ENCODE measurements around the gene SRRM4. TPM values are rescaled to one million over a fixed set of nuclear protein-coding genes. Genes with fewer than 3 reads are reported as not detected.

SRRM4 gene
- total and polyA plus RNA-seq, 5 donors from 2014 or later: not detected

- Histone ChIP-seq H3K4me1 (ENCODE audit: control insufficient read depth, insufficient read depth, low read length, poor library complexity, severe bottlenecking) (no peaks in the 10 kb centered on the region), H3K4me3 (ENCODE audit: low read depth, low read length) (no peak overlapping the region), H3K36me3 (ENCODE audit: control insufficient read depth, insufficient read depth, low read length) (no peaks in the 10 kb centered on the region), H3K27ac (ENCODE audit: insufficient read depth, low read length, poor library complexity, severe bottlenecking) (no peak overlapping the region), H3K9me3 (ENCODE audit: control insufficient read depth in 2 of 2, low read length in 2 of 2) (no peaks in the 10 kb centered on the region), H3K27me3 (ENCODE audit: control insufficient read depth, insufficient read depth, low read length) (no peaks in the 10 kb centered on the region)
- Mint-ChIP-seq H3K27me3 (no peaks in the 10 kb centered on the region), H3K27ac (no peak overlapping the region), H3K4me3 (no peak overlapping the region), H3K4me1 (no peaks in the 10 kb centered on the region), H3K36me3 (no peaks in the 10 kb centered on the region), H3K9me3 (no peaks in the 10 kb centered on the region)
- DNase-seq (no peak), ATAC-seq (ENCODE audit: low read depth in 2 of 2) (no peak)
These were observed 225.2 kb downstream of the SRRM4 start for GRCh38 chr12:119206348-119207062.

GRCh38 chr12:119207063-119207560, 225.8 kb downstream of the SRRM4 start:
- no peak overlapping the region for H3K4me3 ChIP-seq (ENCODE audit: low read depth, low read length)
- H3K9me3 ChIP-seq (ENCODE audit: control insufficient read depth in 2 of 2, low read length in 2 of 2): no peaks in the 10 kb centered on the region
- Mint-ChIP-seq H3K4me3 (no peak overlapping the region), H3K9me3 (no peaks in the 10 kb centered on the region), H3K4me1 (no peaks in the 10 kb centered on the region), H3K27ac (no peak overlapping the region), H3K36me3 (no peaks in the 10 kb centered on the region), H3K27me3 (no peaks in the 10 kb centered on the region)
- no peaks in the 10 kb centered on the region for H3K27me3 ChIP-seq (ENCODE audit: control insufficient read depth, insufficient read depth, low read length)
- no peak for ATAC-seq (ENCODE audit: low read depth in 2 of 2)
- H3K4me1 ChIP-seq (ENCODE audit: control insufficient read depth, insufficient read depth, low read length, poor library complexity, severe bottlenecking): no peaks in the 10 kb centered on the region
- H3K36me3 ChIP-seq (ENCODE audit: control insufficient read depth, insufficient read depth, low read length): no peaks in the 10 kb centered on the region
- no peak overlapping the region for H3K27ac ChIP-seq (ENCODE audit: insufficient read depth, low read length, poor library complexity, severe bottlenecking)
- no peak for DNase-seq

- no peak overlapping the region for H3K4me3 Mint-ChIP-seq
These were observed 227.3 kb downstream of the SRRM4 start for GRCh38 chr12:119208626-119209061.

GRCh38 chr12:119211884-119212283, 230.5 kb downstream of the SRRM4 start:
- Histone ChIP-seq H3K27me3 (ENCODE audit: control insufficient read depth, insufficient read depth, low read length) (no peaks in the 10 kb centered on the region), H3K36me3 (ENCODE audit: control insufficient read depth, insufficient read depth, low read length) (no peaks in the 10 kb centered on the region), H3K4me1 (ENCODE audit: control insufficient read depth, insufficient read depth, low read length, poor library complexity, severe bottlenecking) (no peaks in the 10 kb centered on the region), H3K27ac (ENCODE audit: insufficient read depth, low read length, poor library complexity, severe bottlenecking) (no peak overlapping the region), H3K9me3 (ENCODE audit: control insufficient read depth in 2 of 2, low read length in 2 of 2) (no peaks in the 10 kb centered on the region), H3K4me3 (ENCODE audit: low read depth, low read length) (no peak overlapping the region)
- Mint-ChIP-seq H3K9me3 (peaks cover 0 to 4% (median 0%) of the 10 kb centered on the region in 7 donors), H3K4me3 (no peak overlapping the region), H3K36me3 (no peaks in the 10 kb centered on the region), H3K27ac (no peak overlapping the region), H3K27me3 (no peaks in the 10 kb centered on the region), H3K4me1 (no peaks in the 10 kb centered on the region)
- ATAC-seq (ENCODE audit: low read depth in 2 of 2) (no peak), DNase-seq (no peak)

More at GRCh38 chr12:119208626-119209061, 227.3 kb downstream of the SRRM4 start:
- no peaks in the 10 kb centered on the region for H3K36me3 Mint-ChIP-seq
- H3K9me3 Mint-ChIP-seq: no peaks in the 10 kb centered on the region
- Histone ChIP-seq H3K9me3 (ENCODE audit: control insufficient read depth in 2 of 2, low read length in 2 of 2) (no peaks in the 10 kb centered on the region), H3K27ac (ENCODE audit: insufficient read depth, low read length, poor library complexity, severe bottlenecking) (no peak overlapping the region), H3K27me3 (ENCODE audit: control insufficient read depth, insufficient read depth, low read length) (no peaks in the 10 kb centered on the region), H3K4me3 (ENCODE audit: low read depth, low read length) (no peak overlapping the region), H3K4me1 (ENCODE audit: control insufficient read depth, insufficient read depth, low read length, poor library complexity, severe bottlenecking) (no peaks in the 10 kb centered on the region), H3K36me3 (ENCODE audit: control insufficient read depth, insufficient read depth, low read length) (no peaks in the 10 kb centered on the region)
- no peaks in the 10 kb centered on the region for H3K27me3 Mint-ChIP-seq
- DNase-seq (no peak), ATAC-seq (ENCODE audit: low read depth in 2 of 2) (no peak)
- no peaks in the 10 kb centered on the region for H3K4me1 Mint-ChIP-seq
- no peak overlapping the region for H3K27ac Mint-ChIP-seq

Other genes starting within 250 kb of the SRRM4 start
- gene HSPB8, start 197.4 kb downstream of the SRRM4 start, total RNA-seq: not detected
- gene HSPB8, start 197.4 kb downstream of the SRRM4 start, polyA plus RNA-seq: not detected